ENCODE results near the gene GFI1B. TPM values are rescaled to one million over a fixed set of nuclear protein-coding genes. Genes with fewer than 3 reads are reported as not detected.
A peak's percentile ranks its signal among the peaks of the same experiment; 100 is the strongest.

The GFI1B gene
- total RNA-seq, 1 donor from 2014 or later: not detected

GRCh38 chr9:132946631-132947295, 31.7 kb upstream of the GFI1B start:
- DNase-seq (ENCODE audit: low read depth) (peak; percentile 37), FAIRE-seq (no peak)
- TF ChIP-seq CTCF (IDR thresholded peaks at IDR 0.05; ENCODE audit: insufficient read depth, low read length, severe bottlenecking): no peak
- H3K27me3 ChIP-seq (ENCODE audit: control insufficient read depth, insufficient read depth, low read length): no peaks in the 10 kb centered on the region
- no peaks in the 10 kb centered on the region for H3K36me3 ChIP-seq (ENCODE audit: control insufficient read depth, insufficient read depth, low read length)
- no peak overlapping the region for H3K4me3 ChIP-seq (ENCODE audit: low read depth, low read length)

DNA sequence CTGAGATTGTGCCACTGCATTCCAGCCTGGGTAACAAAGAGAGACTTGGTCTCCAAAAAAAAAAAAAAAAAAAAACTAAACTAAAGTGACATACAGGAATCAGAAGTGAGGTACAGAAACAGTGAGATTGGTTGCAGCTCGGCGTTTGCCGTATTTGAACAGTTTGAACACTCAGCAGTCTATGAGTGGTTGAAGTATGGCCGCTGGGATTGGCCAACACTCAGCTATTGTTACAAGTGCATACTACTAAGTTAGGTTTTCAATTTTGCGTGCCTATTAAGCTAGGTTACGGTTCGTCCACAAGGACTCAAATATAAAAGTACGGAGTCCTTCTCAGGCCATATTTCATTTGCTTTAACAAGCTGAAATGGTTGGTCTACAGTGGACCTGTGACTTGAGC, 30.7 kb upstream of the GFI1B start:
- Histone ChIP-seq H3K4me3 (ENCODE audit: low read depth, low read length) (no peak overlapping the region), H3K36me3 (ENCODE audit: control insufficient read depth, insufficient read depth, low read length) (no peaks in the 10 kb centered on the region), H3K27me3 (ENCODE audit: control insufficient read depth, insufficient read depth, low read length) (no peaks in the 10 kb centered on the region)
- FAIRE-seq: no peak
- no peak for DNase-seq (ENCODE audit: low read depth)
- TF ChIP-seq CTCF (IDR thresholded peaks at IDR 0.05; ENCODE audit: insufficient read depth, low read length, severe bottlenecking): no peak

DNA sequence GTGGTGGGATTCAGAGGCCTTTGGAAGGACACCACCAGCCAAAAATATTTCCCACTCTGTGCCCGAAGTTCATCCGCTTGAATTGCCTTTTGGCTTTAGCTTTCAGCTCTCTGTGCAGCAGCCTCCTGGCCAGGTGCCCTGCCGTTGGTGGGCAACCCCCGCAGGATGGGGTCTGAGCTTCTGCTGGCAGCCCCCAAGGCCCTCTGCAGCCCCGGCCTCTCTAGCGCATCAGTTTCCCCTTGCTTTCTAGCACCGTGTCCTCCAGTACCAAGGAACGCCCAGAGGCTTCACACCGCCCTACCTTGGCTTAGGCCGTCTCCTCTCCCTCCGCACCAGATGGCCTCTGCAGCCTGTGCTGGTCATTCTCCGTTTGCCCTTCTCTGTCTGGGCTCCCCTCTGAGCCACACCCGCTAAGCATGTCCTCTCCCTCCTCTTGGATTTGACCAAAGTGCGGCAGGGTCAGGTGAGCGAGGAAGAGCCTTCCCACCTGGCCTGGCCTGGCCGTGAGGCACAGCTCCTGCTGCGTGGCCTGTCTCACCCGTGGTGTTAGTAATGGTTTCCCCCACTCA, 29.9 kb upstream of the GFI1B start:
- no peak overlapping the region for H3K4me3 ChIP-seq (ENCODE audit: low read depth, low read length)
- no peak for FAIRE-seq
- H3K36me3 ChIP-seq (ENCODE audit: control insufficient read depth, insufficient read depth, low read length): no peaks in the 10 kb centered on the region
- no peak for TF ChIP-seq CTCF (IDR thresholded peaks at IDR 0.05; ENCODE audit: insufficient read depth, low read length, severe bottlenecking)
- DNase-seq (ENCODE audit: low read depth): no peak
- no peaks in the 10 kb centered on the region for H3K27me3 ChIP-seq (ENCODE audit: control insufficient read depth, insufficient read depth, low read length)

DNA sequence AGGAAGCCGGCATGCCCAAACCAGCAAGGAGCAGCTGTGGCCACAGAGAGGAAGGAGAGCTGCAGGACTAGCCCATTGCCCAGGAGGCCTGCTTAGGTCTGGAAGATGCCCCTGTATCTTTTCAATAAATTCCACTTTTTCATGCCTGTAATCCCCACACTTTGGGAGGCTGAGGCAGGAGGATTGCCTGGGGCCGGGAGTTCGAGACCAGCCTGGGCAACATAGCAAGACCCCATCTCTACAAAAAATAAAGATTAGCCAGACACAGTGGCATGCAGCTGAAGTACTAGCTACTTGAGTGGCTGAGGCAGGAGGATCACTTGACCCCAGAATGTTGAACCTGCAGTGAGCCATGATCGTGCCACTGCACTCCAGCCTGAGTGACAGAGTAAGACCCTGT, 28.8 kb upstream of the GFI1B start:
- H3K4me3 ChIP-seq (ENCODE audit: low read depth, low read length): no peak overlapping the region
- DNase-seq (ENCODE audit: low read depth) (no peak), FAIRE-seq (no peak)
- no peaks in the 10 kb centered on the region for H3K27me3 ChIP-seq (ENCODE audit: control insufficient read depth, insufficient read depth, low read length)
- no peak for TF ChIP-seq CTCF (IDR thresholded peaks at IDR 0.05; ENCODE audit: insufficient read depth, low read length, severe bottlenecking)
- H3K36me3 ChIP-seq (ENCODE audit: control insufficient read depth, insufficient read depth, low read length): no peaks in the 10 kb centered on the region

DNA sequence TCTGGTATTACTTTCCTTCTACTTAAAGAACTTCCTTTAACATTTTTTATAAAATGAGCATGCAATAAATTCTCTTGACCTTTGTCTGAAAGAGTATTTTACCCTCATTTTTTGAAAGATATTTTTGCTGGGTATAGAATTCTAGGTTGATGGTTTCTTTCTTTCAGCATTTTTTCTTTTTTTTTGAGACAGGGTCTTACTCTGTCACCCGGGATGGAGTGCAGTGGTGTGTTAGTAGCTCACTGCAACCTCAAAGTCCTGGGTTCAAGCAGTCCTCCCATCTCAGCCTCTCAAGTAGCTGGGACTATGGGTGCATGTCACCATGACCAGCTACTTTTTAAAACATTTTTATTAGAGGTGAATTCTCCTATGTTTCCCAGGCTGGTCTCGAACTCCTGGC, 23.4 kb upstream of the GFI1B start:
- DNase-seq (ENCODE audit: low read depth) (no peak), FAIRE-seq (no peak)
- Histone ChIP-seq H3K36me3 (ENCODE audit: control insufficient read depth, insufficient read depth, low read length) (no peaks in the 10 kb centered on the region), H3K4me3 (ENCODE audit: low read depth, low read length) (no peak overlapping the region), H3K27me3 (ENCODE audit: control insufficient read depth, insufficient read depth, low read length) (peaks cover 2% of the 10 kb centered on the region)
- TF ChIP-seq CTCF (IDR thresholded peaks at IDR 0.05; ENCODE audit: insufficient read depth, low read length, severe bottlenecking): no peak

DNA sequence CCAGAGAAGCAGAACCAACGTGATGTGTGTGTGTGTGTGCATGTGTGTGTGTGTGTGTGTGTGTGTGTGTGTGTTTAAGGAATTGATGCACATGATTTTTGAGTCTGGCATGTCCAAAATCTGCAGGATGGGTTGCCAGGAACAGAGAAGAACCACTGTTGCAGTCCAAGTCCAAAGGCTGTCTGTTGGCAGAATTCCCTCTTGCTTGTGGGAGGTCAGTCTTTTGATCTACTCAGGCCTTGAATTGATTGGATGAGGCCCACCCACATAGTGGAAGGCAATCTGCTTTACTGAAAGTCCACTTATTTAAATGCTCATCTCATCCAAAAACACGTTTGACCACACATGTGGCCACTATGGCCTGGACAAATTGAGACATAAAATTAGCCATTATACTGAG, 22.7 kb upstream of the GFI1B start:
- Histone ChIP-seq H3K4me3 (ENCODE audit: low read depth, low read length) (no peak overlapping the region), H3K36me3 (ENCODE audit: control insufficient read depth, insufficient read depth, low read length) (no peaks in the 10 kb centered on the region), H3K27me3 (ENCODE audit: control insufficient read depth, insufficient read depth, low read length) (peaks cover 2% of the 10 kb centered on the region)
- FAIRE-seq (no peak), DNase-seq (ENCODE audit: low read depth) (no peak)
- TF ChIP-seq CTCF (IDR thresholded peaks at IDR 0.05; ENCODE audit: insufficient read depth, low read length, severe bottlenecking): no peak
